ENCODE measurements around the gene GLI3.

GLI3 gene

GRCh38 chr7:42115795-42116194 is 121.2 kb downstream of the GLI3 start:
- H3K27ac Mint-ChIP-seq: no peak overlapping the region
- H3K4me1 Mint-ChIP-seq: no peaks in the 10 kb centered on the region
- no peak overlapping the region for H3K4me3 Mint-ChIP-seq
- no peaks in the 10 kb centered on the region for H3K9me3 Mint-ChIP-seq
- DNase-seq: no peak
- H3K36me3 Mint-ChIP-seq: no peaks in the 10 kb centered on the region
- CTCF ChIA-PET: no interaction called here
- no peaks in the 10 kb centered on the region for H3K27me3 Mint-ChIP-seq

GRCh38 chr7:42110333-42110732 is 126.7 kb downstream of the GLI3 start:
- CTCF ChIA-PET: no interaction called here
- Mint-ChIP-seq H3K36me3 (no peaks in the 10 kb centered on the region), H3K9me3 (no peaks in the 10 kb centered on the region), H3K27me3 (peaks cover 9% of the 10 kb centered on the region), H3K4me1 (no peaks in the 10 kb centered on the region), H3K27ac (no peak overlapping the region), H3K4me3 (no peak overlapping the region)
- DNase-seq: no peak

- no peaks in the 10 kb centered on the region for H3K36me3 Mint-ChIP-seq
- CTCF ChIA-PET: interaction anchor here (0.6 kb wide), 1 partner anchor 94 kb away, joined by 3 read pairs; no protein-coding TSS in a partner anchor
- DNase-seq: no peak
Measured at GRCh38 chr7:42108803-42109528, 128.0 kb downstream of the GLI3 start.

GRCh38 chr7:42107484-42108240 is 129.3 kb downstream of the GLI3 start:
- peaks cover 9% of the 10 kb centered on the region for H3K27me3 Mint-ChIP-seq
- H3K4me3 Mint-ChIP-seq: no peak overlapping the region
- H3K36me3 Mint-ChIP-seq: no peaks in the 10 kb centered on the region
- no peak for DNase-seq
- CTCF ChIA-PET: no interaction called here
- no peaks in the 10 kb centered on the region for H3K4me1 Mint-ChIP-seq
- H3K9me3 Mint-ChIP-seq: no peaks in the 10 kb centered on the region
- H3K27ac Mint-ChIP-seq: no peak overlapping the region

More at GRCh38 chr7:42108803-42109528, 128.0 kb downstream of the GLI3 start:
- no peaks in the 10 kb centered on the region for H3K9me3 Mint-ChIP-seq
- peaks cover 9% of the 10 kb centered on the region for H3K27me3 Mint-ChIP-seq
- H3K4me1 Mint-ChIP-seq: no peaks in the 10 kb centered on the region
- H3K27ac Mint-ChIP-seq: no peak overlapping the region
- H3K4me3 Mint-ChIP-seq: no peak overlapping the region

- Mint-ChIP-seq H3K36me3 (no peaks in the 10 kb centered on the region), H3K9me3 (no peaks in the 10 kb centered on the region), H3K27ac (no peak overlapping the region), H3K27me3 (peaks cover 9% of the 10 kb centered on the region), H3K4me3 (no peak overlapping the region), H3K4me1 (no peaks in the 10 kb centered on the region)
- no peak for DNase-seq
- CTCF ChIA-PET: no interaction called here
Measured at GRCh38 chr7:42106562-42106961, 130.4 kb downstream of the GLI3 start.

- no peak for DNase-seq
- no peaks in the 10 kb centered on the region for H3K4me1 Mint-ChIP-seq
- no peaks in the 10 kb centered on the region for H3K36me3 Mint-ChIP-seq
- CTCF ChIA-PET: no interaction called here
- no peaks in the 10 kb centered on the region for H3K9me3 Mint-ChIP-seq
- H3K4me3 Mint-ChIP-seq: no peak overlapping the region
- no peak overlapping the region for H3K27ac Mint-ChIP-seq
- peaks cover 9% of the 10 kb centered on the region for H3K27me3 Mint-ChIP-seq
Measured at GRCh38 chr7:42105554-42106358, 131.3 kb downstream of the GLI3 start.

GRCh38 chr7:42104694-42105093 is 132.3 kb downstream of the GLI3 start:
- CTCF ChIA-PET: no interaction called here
- peaks cover 9% of the 10 kb centered on the region for H3K27me3 Mint-ChIP-seq
- H3K27ac Mint-ChIP-seq: no peak overlapping the region
- H3K36me3 Mint-ChIP-seq: no peaks in the 10 kb centered on the region
- no peaks in the 10 kb centered on the region for H3K9me3 Mint-ChIP-seq
- no peak overlapping the region for H3K4me3 Mint-ChIP-seq
- H3K4me1 Mint-ChIP-seq: no peaks in the 10 kb centered on the region
- no peak for DNase-seq

GRCh38 chr7:42104231-42104630 is 132.8 kb downstream of the GLI3 start:
- Mint-ChIP-seq H3K4me3 (no peak overlapping the region), H3K4me1 (no peaks in the 10 kb centered on the region), H3K9me3 (no peaks in the 10 kb centered on the region), H3K27me3 (peaks cover 9% of the 10 kb centered on the region), H3K36me3 (no peaks in the 10 kb centered on the region), H3K27ac (no peak overlapping the region)
- DNase-seq: no peak
- CTCF ChIA-PET: no interaction called here

GRCh38 chr7:42103456-42103855 is 133.6 kb downstream of the GLI3 start:
- Mint-ChIP-seq H3K4me3 (no peak overlapping the region), H3K36me3 (no peaks in the 10 kb centered on the region), H3K27ac (no peak overlapping the region), H3K27me3 (peaks cover 9% of the 10 kb centered on the region), H3K9me3 (no peaks in the 10 kb centered on the region), H3K4me1 (no peaks in the 10 kb centered on the region)
- CTCF ChIA-PET: no interaction called here
- DNase-seq: no peak

GRCh38 chr7:42103020-42103419 is 134.0 kb downstream of the GLI3 start:
- H3K9me3 Mint-ChIP-seq: no peaks in the 10 kb centered on the region
- no peak overlapping the region for H3K27ac Mint-ChIP-seq
- no peaks in the 10 kb centered on the region for H3K4me1 Mint-ChIP-seq
- CTCF ChIA-PET: no interaction called here
- DNase-seq: no peak
- peaks cover 9% of the 10 kb centered on the region for H3K27me3 Mint-ChIP-seq
- no peak overlapping the region for H3K4me3 Mint-ChIP-seq
- H3K36me3 Mint-ChIP-seq: no peaks in the 10 kb centered on the region

- no peaks in the 10 kb centered on the region for H3K36me3 Mint-ChIP-seq
- H3K27me3 Mint-ChIP-seq: peaks cover 7% of the 10 kb centered on the region
- no peak overlapping the region for H3K4me3 Mint-ChIP-seq
- DNase-seq: no peak
- H3K9me3 Mint-ChIP-seq: no peaks in the 10 kb centered on the region
- CTCF ChIA-PET: no interaction called here
- H3K4me1 Mint-ChIP-seq: no peaks in the 10 kb centered on the region
- no peak overlapping the region for H3K27ac Mint-ChIP-seq
Measured at GRCh38 chr7:42102301-42102700, 134.7 kb downstream of the GLI3 start.

GRCh38 chr7:42100156-42100508 is 136.9 kb downstream of the GLI3 start:
- DNase-seq: no peak
- Mint-ChIP-seq H3K4me1 (no peaks in the 10 kb centered on the region), H3K9me3 (no peaks in the 10 kb centered on the region), H3K27ac (no peak overlapping the region), H3K27me3 (no peaks in the 10 kb centered on the region), H3K4me3 (no peak overlapping the region), H3K36me3 (no peaks in the 10 kb centered on the region)
- CTCF ChIA-PET: no interaction called here

GRCh38 chr7:42099470-42100155 is 137.4 kb downstream of the GLI3 start:
- H3K4me3 Mint-ChIP-seq: no peak overlapping the region
- no peaks in the 10 kb centered on the region for H3K36me3 Mint-ChIP-seq
- H3K27ac Mint-ChIP-seq: no peak overlapping the region
- CTCF ChIA-PET: no interaction called here
- DNase-seq: no peak
- no peaks in the 10 kb centered on the region for H3K27me3 Mint-ChIP-seq
- no peaks in the 10 kb centered on the region for H3K4me1 Mint-ChIP-seq
- H3K9me3 Mint-ChIP-seq: no peaks in the 10 kb centered on the region

- no peak overlapping the region for H3K4me3 Mint-ChIP-seq
- CTCF ChIA-PET: interaction anchor here (0.9 kb wide), 1 partner anchor 156 kb away, joined by 3 read pairs; no protein-coding TSS in a partner anchor
- DNase-seq: no peak
- H3K4me1 Mint-ChIP-seq: no peaks in the 10 kb centered on the region
- no peak overlapping the region for H3K27ac Mint-ChIP-seq
- no peaks in the 10 kb centered on the region for H3K36me3 Mint-ChIP-seq
- H3K9me3 Mint-ChIP-seq: no peaks in the 10 kb centered on the region
- no peaks in the 10 kb centered on the region for H3K27me3 Mint-ChIP-seq
Measured at GRCh38 chr7:42099066-42099465, 137.9 kb downstream of the GLI3 start.
